OCI-LY3 (cell line): ENCODE results near the gene AGBL5.

ENCODE experiments used
- H2AFZ ChIP-seq: fragments of 200-600, 300-600 bp; shearing (Covaris generic); 2 replicates; pipeline ENCODE4 v1.6.0; 2014; ENCODE audit warnings: antibody characterized with exemption, low read depth, low read length
- H3K27ac ChIP-seq: fragments of 200-600, 300-600 bp; sonication (generic); 2 replicates; pipeline ENCODE4 v1.5.1; 2014; ENCODE audit warnings: mild to moderate bottlenecking, low read length, moderate library complexity, mixed read lengths
- H3K27me3 ChIP-seq: fragments of 200-600, 300-600 bp; sonication (generic); 2 replicates; pipeline ENCODE4 v1.6.1; 2014; ENCODE audit warnings: low read depth, low read length, mixed read lengths
- H3K36me3 ChIP-seq: fragments of 200-600, 300-600 bp; sonication (generic); replicated peaks from 2 replicates; pipeline ENCODE3; 2014; ENCODE audit warnings: low read depth, low read length, mixed read lengths
- H3K4me1 ChIP-seq: fragments of 300-600, 200-600 bp; sonication (generic); 2 replicates; pipeline ENCODE4 v1.6.1; 2014; ENCODE audit warnings: low read length, mixed read lengths
- H3K4me2 ChIP-seq: fragments of 200-600, 300-600 bp; sonication (generic); 2 replicates; pipeline ENCODE4 v1.6.1; 2014; ENCODE audit warnings: low read length, mixed read lengths
- H3K4me3 ChIP-seq: fragments of 300-600, 200-600 bp; sonication (generic); 2 replicates; pipeline ENCODE4 v1.5.1; 2014; ENCODE audit warnings: antibody characterized with exemption, mild to moderate bottlenecking, low read length, moderate library complexity
- H3K79me2 ChIP-seq: fragments of 300-600, 200-600 bp; shearing (Covaris generic); 2 replicates; pipeline ENCODE4 v1.6.1; 2014; ENCODE audit warnings: mild to moderate bottlenecking, low read length, mixed read lengths
- H3K9ac ChIP-seq: fragments of 300-600, 200-600 bp; shearing (Covaris generic); 2 replicates; pipeline ENCODE4 v1.6.0; 2014; ENCODE audit warnings: mild to moderate bottlenecking, low read length, moderate library complexity
- H3K9me3 ChIP-seq: fragments of 200-600, 300-600 bp; shearing (Covaris generic); 2 replicates; pipeline ENCODE4 v1.6.1; 2014; ENCODE audit warnings: low read length, mixed read lengths; ENCODE audit not compliant: insufficient read depth
- H4K20me1 ChIP-seq: fragments of 200-600, 300-600 bp; sonication (generic); 2 replicates; pipeline ENCODE4 v1.6.1; 2016; ENCODE audit warnings: low read length, mixed read lengths; ENCODE audit not compliant: insufficient read depth
- EZH2phosphoT487 ChIP-seq: fragments of 200-600 bp; shearing (Covaris generic); IDR thresholded peaks from 2 replicates; pipeline ENCODE4 v1.6.1; 2018; ENCODE audit warnings: antibody characterized with exemption, mixed run types, low read depth
- TF ChIP-seq, protein P1 (sequence below): fragments of 200-600, 300-600 bp; sonication (generic); IDR thresholded peaks from 2 replicates; pipeline ENCODE4 v1.5.1; 2014; ENCODE audit warnings: antibody characterized with exemption, low read length, low read depth

Gene AGBL5

DNA sequence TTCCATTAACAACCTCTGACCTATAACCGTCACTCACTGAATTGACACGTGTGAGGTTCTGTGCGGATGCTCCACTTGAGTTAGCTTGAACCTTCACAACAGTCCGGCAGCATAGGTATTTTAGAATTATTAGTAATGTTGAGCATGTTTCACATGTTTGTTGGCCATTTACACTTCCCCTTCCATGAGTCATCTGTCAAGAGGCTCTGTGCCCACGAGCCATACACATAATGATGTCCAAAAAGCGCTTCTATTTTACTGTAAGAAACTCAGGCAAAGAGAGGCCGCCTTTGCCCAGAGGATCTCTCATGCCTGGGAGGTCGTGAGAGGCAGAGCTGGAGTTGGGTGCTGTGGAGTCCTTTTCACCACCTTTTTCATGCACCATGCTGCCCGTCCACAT is 47.6 kb upstream of the AGBL5 start:
- Histone ChIP-seq H3K27ac (no peak overlapping the region), H3K36me3 (no peaks in the 10 kb centered on the region), H4K20me1 (no peaks in the 10 kb centered on the region), H3K4me2 (peak overlapping the region; percentile 61), H3K9me3 (no peaks in the 10 kb centered on the region), H3K27me3 (peaks cover 20% of the 10 kb centered on the region), H3K79me2 (no peaks in the 10 kb centered on the region), H3K4me1 (peaks cover 24% of the 10 kb centered on the region), H3K4me3 (peak overlapping the region; percentile 22; the same call in 1 of the 2 replicates), H3K9ac (no peak overlapping the region), H2AFZ (no peak overlapping the region)
- TF ChIP-seq, protein P1, sequence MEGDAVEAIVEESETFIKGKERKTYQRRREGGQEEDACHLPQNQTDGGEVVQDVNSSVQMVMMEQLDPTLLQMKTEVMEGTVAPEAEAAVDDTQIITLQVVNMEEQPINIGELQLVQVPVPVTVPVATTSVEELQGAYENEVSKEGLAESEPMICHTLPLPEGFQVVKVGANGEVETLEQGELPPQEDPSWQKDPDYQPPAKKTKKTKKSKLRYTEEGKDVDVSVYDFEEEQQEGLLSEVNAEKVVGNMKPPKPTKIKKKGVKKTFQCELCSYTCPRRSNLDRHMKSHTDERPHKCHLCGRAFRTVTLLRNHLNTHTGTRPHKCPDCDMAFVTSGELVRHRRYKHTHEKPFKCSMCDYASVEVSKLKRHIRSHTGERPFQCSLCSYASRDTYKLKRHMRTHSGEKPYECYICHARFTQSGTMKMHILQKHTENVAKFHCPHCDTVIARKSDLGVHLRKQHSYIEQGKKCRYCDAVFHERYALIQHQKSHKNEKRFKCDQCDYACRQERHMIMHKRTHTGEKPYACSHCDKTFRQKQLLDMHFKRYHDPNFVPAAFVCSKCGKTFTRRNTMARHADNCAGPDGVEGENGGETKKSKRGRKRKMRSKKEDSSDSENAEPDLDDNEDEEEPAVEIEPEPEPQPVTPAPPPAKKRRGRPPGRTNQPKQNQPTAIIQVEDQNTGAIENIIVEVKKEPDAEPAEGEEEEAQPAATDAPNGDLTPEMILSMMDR: no peak
- no peak for TF ChIP-seq EZH2phosphoT487

DNA sequence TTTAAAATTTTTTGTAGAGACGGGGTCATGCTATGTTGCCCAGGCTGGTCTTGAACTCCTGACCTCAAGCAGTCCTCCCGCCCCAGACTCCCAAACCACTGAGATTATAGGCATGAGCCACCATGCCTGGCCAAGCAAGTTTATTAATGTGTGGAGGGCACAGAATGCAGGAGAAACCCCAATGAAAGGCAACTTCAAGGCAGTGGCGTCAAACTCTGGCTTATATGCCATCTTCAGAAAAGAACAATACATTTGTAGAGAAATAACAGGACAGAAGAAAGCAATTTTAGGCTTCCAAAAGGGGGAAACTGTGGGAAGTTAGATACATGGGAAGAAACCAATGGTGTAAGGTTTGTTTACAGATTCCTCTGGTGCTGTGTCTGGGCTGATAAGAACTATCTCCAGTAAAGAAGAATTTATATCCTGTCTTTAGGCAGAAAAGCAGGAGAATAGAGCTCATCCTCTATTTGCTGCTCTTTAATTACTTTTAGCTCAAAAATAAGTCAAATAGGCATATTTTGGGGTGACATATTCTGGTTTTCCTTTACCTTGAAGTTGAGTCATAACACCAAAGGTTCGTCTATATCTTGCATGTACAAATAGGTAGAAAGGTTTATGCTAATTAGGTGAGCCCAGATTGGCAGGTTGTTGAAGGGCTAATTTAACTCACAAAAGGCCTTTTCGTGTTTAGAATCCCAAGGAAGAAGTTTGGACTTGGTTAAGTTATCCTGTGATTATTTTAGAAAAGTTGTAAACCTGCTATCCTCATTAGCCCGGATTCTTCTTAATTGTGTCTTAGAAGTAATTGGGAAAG is 44.7 kb upstream of the AGBL5 start:
- H3K4me3 ChIP-seq: no peak overlapping the region
- H2AFZ ChIP-seq: no peak overlapping the region
- H4K20me1 ChIP-seq: no peaks in the 10 kb centered on the region
- peaks cover 19% of the 10 kb centered on the region for H3K4me1 ChIP-seq
- TF ChIP-seq, protein P1: no peak
- no peak for TF ChIP-seq EZH2phosphoT487
- no peaks in the 10 kb centered on the region for H3K36me3 ChIP-seq
- no peak overlapping the region for H3K27ac ChIP-seq
- H3K79me2 ChIP-seq: no peaks in the 10 kb centered on the region
- no peak overlapping the region for H3K4me2 ChIP-seq
- peaks cover 25% of the 10 kb centered on the region for H3K27me3 ChIP-seq
- no peaks in the 10 kb centered on the region for H3K9me3 ChIP-seq
- H3K9ac ChIP-seq: no peak overlapping the region

DNA sequence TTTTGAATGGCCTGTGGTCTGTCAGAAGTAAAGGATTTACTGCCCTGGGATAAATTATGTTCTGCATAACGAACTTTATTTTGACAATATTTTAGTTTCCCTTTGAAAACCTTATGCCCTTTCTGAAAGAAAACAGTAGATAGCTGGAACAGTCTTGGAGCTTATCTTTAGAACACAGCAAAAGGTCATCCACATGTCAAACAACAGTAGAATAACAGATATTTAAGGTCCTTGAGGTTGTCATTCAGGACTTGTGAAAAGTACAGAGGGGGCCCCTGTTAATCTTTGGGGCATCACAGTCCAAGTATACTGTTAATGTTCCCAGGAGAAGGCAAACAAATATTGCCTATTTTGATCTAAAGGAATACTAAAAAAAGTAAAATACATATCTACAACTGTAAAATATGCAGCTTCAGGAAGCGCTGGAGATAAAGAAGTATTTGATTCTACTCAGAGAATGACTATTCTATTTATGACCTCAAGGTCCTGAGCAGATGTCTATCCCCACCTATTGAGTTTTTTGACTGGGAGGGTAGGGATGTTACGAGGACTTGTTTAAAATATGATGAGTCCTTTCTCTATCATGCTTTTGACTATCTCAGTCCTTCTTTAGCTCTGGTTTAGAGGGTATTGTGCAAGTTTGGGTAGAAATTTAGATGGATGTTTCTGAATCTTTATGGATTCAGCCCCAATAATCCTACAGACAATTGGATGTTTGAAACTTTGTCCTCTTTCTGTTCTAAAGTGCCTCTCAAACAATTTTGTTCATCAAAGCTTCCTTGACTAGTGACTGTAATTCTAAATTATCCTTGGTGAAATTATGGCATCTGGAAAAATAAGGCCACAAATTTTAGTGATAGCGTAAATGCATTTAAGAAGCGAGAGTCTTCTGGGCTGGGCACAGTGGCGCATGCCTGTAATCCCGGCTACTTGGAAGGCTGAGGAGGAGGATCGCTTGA is 43.8 kb upstream of the AGBL5 start:
- TF ChIP-seq EZH2phosphoT487: no peak
- TF ChIP-seq, protein P1: no peak
- Histone ChIP-seq H3K4me3 (no peak overlapping the region), H3K9me3 (no peaks in the 10 kb centered on the region), H4K20me1 (no peaks in the 10 kb centered on the region), H3K27ac (no peak overlapping the region), H3K36me3 (no peaks in the 10 kb centered on the region), H3K79me2 (no peaks in the 10 kb centered on the region), H3K4me2 (no peak overlapping the region), H3K9ac (no peak overlapping the region), H2AFZ (no peak overlapping the region), H3K27me3 (peaks cover 25% of the 10 kb centered on the region), H3K4me1 (peaks cover 18% of the 10 kb centered on the region)

DNA sequence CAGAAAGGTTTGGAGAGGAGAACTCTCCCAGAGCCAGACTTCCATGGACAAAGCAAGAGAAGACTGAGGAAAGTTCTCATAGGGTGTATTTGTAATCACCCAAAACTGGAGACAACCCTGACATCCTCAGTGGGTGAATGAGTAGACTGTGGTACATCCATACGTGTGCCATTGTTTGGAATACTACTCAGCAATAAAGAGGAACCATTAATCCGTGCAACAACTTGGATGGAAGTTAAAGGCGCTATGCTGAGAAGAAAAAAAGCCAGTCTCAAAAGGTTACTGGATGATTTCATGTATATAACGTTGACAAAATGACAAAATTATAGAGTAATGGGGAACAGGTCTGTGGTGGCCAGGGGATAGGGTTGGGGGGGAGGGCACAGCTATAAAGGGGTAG is 42.8 kb upstream of the AGBL5 start:
- Histone ChIP-seq H2AFZ (no peak overlapping the region), H3K27me3 (peaks cover 33% of the 10 kb centered on the region), H3K36me3 (no peaks in the 10 kb centered on the region), H4K20me1 (no peaks in the 10 kb centered on the region), H3K4me1 (peaks cover 8% of the 10 kb centered on the region), H3K9me3 (no peaks in the 10 kb centered on the region), H3K27ac (no peak overlapping the region), H3K79me2 (no peaks in the 10 kb centered on the region), H3K9ac (no peak overlapping the region), H3K4me3 (no peak overlapping the region), H3K4me2 (no peak overlapping the region)
- TF ChIP-seq, protein P1: no peak
- TF ChIP-seq EZH2phosphoT487: no peak
